Calu3 (cell line): Measurements from ENCODE around the gene DDX10. TPM values are rescaled to one million over a fixed set of nuclear protein-coding genes. Genes with fewer than 3 reads are reported as not detected.

Source experiments
- BruUV-seq: library from RNA; stranded (reverse); fragments of 400-500 nt; replicated peaks from 2 replicates; lab custom pipeline; 2021; lab: Mats Ljungman, UMichigan
- CTCF ChIA-PET: fragments of 300-600 bp; sonication (Branson Sonifier 250); formaldehyde crosslinking; loops from one replicate; lab custom pipeline; 2022; ENCODE audit warnings: antibody characterized with exemption; lab: Charles Lee
- DNase-seq: peaks from one replicate; pipeline ENCODE4 v3.0.0; 2022
- H3K27ac Mint-ChIP-seq: one replicate; pipeline ENCODE4 v1.8.0; 2022; ENCODE audit warnings: mixed read lengths; ENCODE audit not compliant: unreplicated experiment
- H3K27me3 Mint-ChIP-seq: one replicate; pipeline ENCODE4 v1.8.0; 2022; ENCODE audit warnings: mixed read lengths; ENCODE audit not compliant: unreplicated experiment
- H3K36me3 Mint-ChIP-seq: one replicate; pipeline ENCODE4 v1.8.0; 2022; ENCODE audit warnings: mild to moderate bottlenecking, moderate library complexity, mixed read lengths; ENCODE audit not compliant: insufficient read depth, unreplicated experiment
- H3K4me1 Mint-ChIP-seq: one replicate; pipeline ENCODE4 v1.8.0; 2022; ENCODE audit warnings: mild to moderate bottlenecking, low read depth, mixed read lengths; ENCODE audit not compliant: unreplicated experiment
- H3K4me3 Mint-ChIP-seq: one replicate; pipeline ENCODE4 v1.8.0; 2022; ENCODE audit warnings: mild to moderate bottlenecking, low read depth, moderate library complexity, mixed read lengths; ENCODE audit not compliant: unreplicated experiment
- H3K9me3 Mint-ChIP-seq: one replicate; pipeline ENCODE4 v1.8.0; 2022; ENCODE audit warnings: low read depth, mixed read lengths; ENCODE audit not compliant: unreplicated experiment
- intact Hi-C: fragments of 100-400 bp; cut with micrococcal nuclease; formaldehyde crosslinking; loops from one replicate; pipeline ENCODE4 v1.10.0; 2022; ENCODE audit not compliant: unreplicated experiment
- total RNA-seq: library from RNA; stranded (reverse); gene quantifications from 2 replicates; pipeline ENCODE4 v1.2.3, GENCODE V29; 2022
- TF ChIP-seq, protein P1 (sequence below): fragments of 200-600 bp; IDR thresholded peaks from one replicate; pipeline ENCODE4 v1.8.0; 2022; ENCODE audit warnings: antibody characterized with exemption; ENCODE audit not compliant: unreplicated experiment

DDX10 gene
- total RNA-seq, 1 experiment from 2014 or later: 31.2 TPM

DNA sequence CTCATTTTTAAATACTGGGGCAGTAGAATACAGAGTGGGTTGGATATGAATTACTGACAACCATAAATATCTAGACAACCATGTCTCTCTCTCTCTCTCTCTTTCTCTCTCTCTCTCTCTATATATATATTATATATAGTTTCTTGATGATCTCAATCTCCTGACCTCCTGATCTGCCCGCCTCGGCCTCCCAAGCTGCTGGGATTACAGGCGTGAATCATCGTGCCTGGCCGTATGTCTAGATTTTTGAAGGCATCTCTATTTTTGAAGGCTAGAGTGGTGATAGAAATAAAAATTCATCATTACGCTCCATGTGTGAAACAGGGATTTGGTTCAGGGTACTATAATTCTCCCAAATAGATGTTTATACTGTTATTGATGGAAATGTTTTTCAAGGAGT is 84.1 kb downstream of the DDX10 start:
- BruUV-seq: no TSS peak
- intact Hi-C loops: no loop called here
- Mint-ChIP-seq H3K27me3 (no peaks in the 10 kb centered on the region), H3K27ac (no peak overlapping the region), H3K4me3 (no peak overlapping the region), H3K9me3 (no peaks in the 10 kb centered on the region), H3K4me1 (no peaks in the 10 kb centered on the region), H3K36me3 (no peaks in the 10 kb centered on the region)
- TF ChIP-seq, protein P1, sequence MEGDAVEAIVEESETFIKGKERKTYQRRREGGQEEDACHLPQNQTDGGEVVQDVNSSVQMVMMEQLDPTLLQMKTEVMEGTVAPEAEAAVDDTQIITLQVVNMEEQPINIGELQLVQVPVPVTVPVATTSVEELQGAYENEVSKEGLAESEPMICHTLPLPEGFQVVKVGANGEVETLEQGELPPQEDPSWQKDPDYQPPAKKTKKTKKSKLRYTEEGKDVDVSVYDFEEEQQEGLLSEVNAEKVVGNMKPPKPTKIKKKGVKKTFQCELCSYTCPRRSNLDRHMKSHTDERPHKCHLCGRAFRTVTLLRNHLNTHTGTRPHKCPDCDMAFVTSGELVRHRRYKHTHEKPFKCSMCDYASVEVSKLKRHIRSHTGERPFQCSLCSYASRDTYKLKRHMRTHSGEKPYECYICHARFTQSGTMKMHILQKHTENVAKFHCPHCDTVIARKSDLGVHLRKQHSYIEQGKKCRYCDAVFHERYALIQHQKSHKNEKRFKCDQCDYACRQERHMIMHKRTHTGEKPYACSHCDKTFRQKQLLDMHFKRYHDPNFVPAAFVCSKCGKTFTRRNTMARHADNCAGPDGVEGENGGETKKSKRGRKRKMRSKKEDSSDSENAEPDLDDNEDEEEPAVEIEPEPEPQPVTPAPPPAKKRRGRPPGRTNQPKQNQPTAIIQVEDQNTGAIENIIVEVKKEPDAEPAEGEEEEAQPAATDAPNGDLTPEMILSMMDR: no peak
- DNase-seq: no peak
- CTCF ChIA-PET: no interaction called here

DNA sequence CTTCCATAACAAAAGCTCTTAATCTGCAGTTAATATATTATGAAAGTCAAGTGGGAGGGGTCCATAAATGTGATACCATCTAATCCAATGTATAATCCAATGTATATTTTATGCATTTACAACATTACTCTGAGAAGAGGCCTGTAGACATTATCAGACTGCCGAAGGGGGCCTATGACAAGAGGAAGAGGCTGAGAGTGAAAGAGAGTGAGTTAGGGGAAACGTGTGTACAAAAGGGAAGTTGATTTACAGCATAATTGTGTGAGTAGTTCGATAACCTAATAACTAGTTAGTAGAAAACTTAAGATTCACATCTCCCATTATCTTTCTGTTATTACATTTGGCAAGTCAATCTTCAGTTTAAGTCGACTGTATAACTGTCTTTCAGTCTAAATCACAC is 86.6 kb downstream of the DDX10 start:
- H3K4me1 Mint-ChIP-seq: no peaks in the 10 kb centered on the region
- H3K4me3 Mint-ChIP-seq: no peak overlapping the region
- intact Hi-C loops: no loop called here
- no peaks in the 10 kb centered on the region for H3K27me3 Mint-ChIP-seq
- CTCF ChIA-PET: no interaction called here
- no peak overlapping the region for H3K27ac Mint-ChIP-seq
- TF ChIP-seq, protein P1: no peak
- no peaks in the 10 kb centered on the region for H3K9me3 Mint-ChIP-seq
- no peaks in the 10 kb centered on the region for H3K36me3 Mint-ChIP-seq
- BruUV-seq: no TSS peak
- DNase-seq: no peak

DNA sequence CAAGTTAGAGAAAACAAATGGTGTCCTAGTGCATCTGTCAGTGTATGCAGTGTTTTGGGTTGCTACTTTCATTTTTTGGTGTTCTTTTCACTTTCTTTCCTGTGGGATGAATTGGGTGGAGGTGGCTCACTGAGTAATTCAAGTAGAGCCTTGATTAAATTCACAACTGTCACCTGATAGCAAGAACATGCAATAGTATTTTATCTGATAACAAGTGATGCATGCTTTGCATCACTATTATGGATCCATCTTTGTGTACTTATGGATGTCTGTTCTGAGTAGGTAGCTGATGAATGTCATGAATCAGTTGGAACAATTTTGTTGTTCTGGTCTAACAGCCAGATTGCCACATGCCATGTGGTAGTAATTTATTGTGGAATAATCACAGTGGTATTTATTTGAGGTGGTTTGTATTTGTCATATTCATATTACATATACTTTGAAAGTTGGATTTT is 87.5 kb downstream of the DDX10 start:
- TF ChIP-seq, protein P1: no peak
- intact Hi-C loops: no loop called here
- Mint-ChIP-seq H3K27ac (no peak overlapping the region), H3K36me3 (no peaks in the 10 kb centered on the region), H3K4me3 (no peak overlapping the region), H3K4me1 (peaks cover 7% of the 10 kb centered on the region), H3K9me3 (no peaks in the 10 kb centered on the region), H3K27me3 (no peaks in the 10 kb centered on the region)
- CTCF ChIA-PET: interaction anchor here (1.0 kb wide), 1 partner anchor 371 kb away, joined by 3 read pairs; no protein-coding TSS in a partner anchor
- no peak for DNase-seq
- BruUV-seq: no TSS peak

DNA sequence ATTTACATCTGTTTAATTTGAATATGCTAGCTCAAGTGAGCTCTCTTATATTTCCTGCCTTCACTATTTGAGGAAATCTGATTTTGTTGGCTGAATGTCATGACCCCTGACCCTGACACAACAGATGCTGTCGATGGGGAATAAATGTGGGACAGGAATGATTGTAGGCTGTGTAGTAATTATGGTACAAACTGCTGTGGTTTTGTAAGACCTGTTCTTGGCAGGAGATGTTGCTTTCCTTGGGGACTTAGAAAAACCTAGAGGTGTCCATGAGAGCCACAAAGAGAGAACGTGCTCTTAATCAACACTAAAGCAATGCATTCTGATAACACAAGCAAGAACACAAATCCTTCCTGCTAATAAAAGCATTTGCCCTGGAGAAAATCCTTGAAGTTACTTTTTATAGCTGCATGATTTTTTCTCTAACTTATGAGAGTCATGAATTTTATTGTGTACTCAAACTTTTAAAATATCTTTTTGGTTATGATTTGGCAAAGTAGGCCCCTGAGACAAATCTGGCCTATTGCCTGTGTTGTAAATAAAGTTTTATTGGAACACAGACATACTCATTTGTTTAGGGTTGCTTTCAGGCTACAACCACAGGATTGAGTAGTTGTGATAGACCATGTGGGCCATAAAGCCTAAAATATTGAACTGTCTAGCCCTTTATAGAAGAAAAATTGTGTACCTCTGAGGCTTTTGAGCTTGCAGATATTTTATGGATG is 90.2 kb downstream of the DDX10 start:
- no TSS peak for BruUV-seq
- TF ChIP-seq, protein P1: no peak
- H3K27ac Mint-ChIP-seq: no peak overlapping the region
- H3K4me3 Mint-ChIP-seq: no peak overlapping the region
- H3K36me3 Mint-ChIP-seq: no peaks in the 10 kb centered on the region
- H3K27me3 Mint-ChIP-seq: no peaks in the 10 kb centered on the region
- H3K9me3 Mint-ChIP-seq: no peaks in the 10 kb centered on the region
- intact Hi-C loops: no loop called here
- DNase-seq: no peak
- H3K4me1 Mint-ChIP-seq: peaks cover 20% of the 10 kb centered on the region
- CTCF ChIA-PET: interaction anchor here (0.5 kb wide), 1 partner anchor 1089 kb away, joined by 6 read pairs; no protein-coding TSS in a partner anchor
